NCI-H187 treated with DMSO at 0.1 percent for 48 hours (cell line): ENCODE data around the gene DNAJC4.

Experiments used
- DNase-seq: peaks from one replicate; lab custom pipeline; 2025; lab: John Stamatoyannopoulos, UW

Gene DNAJC4

GRCh38 chr11:64208086-64208795, 22.1 kb upstream of the DNAJC4 start:
- no peak for DNase-seq

- no peak for DNase-seq
Observed at GRCh38 chr11:64208796-64209562, 21.4 kb upstream of the DNAJC4 start.

GRCh38 chr11:64209563-64209843, 20.8 kb upstream of the DNAJC4 start:
- no peak for DNase-seq

GRCh38 chr11:64210301-64211020, 19.9 kb upstream of the DNAJC4 start:
- no peak for DNase-seq

DNA sequence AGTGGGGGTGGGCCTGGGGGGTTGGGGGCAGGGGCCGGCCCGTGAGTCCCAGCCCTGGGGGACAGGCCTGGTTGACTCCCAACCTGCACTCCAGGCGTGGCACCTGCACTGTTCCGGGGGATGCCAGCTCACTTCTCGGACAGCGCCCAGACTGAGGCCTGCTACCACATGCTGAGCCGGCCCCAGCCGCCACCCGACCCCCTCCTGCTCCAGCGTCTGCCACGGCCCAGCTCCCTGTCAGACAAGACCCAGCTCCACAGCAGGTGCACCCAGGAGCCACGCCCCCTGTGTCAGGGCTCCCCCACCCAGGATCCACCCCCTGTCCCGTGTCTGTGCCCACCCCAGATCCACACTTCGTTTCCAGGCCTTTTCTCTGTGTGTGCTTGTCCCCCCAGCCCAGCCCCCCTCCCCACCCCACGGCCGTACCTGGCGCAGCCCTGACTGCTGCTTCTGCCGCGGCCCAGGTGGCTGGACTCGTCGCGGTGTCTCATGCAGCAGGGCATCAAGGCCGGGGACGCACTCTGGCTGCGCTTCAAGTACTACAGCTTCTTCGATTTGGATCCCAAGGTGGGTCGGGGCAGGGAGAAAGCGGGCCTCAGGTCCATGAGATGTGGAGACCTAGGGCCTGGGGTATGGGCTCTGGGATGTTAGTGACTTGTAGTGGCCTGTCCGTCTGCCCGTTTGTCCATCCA, 19.0 kb upstream of the DNAJC4 start:
- DNase-seq, result no peak

DNA sequence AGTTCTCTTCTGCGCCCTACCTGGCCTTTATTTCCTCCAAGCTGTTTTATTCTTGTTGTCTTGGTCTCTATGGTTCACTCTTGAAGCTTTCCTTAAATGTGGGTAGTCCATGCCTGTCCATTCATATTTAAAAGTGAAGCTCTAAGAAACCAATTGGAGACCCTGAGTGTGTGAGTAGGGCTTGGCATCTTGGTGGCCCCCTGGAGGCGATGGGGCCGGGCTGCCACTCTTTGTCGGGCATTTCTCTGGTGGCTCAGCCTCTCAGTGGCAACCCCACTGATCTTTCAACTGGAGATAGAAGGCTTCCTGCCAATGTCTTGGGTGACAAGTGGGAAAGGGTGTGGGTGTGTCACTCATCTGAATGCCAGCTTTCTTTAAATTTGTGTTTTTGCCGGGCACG, 13.5 kb upstream of the DNAJC4 start:
- no peak for DNase-seq

- DNase-seq, result no peak
Observed at GRCh38 chr11:64218628-64219353, 11.6 kb upstream of the DNAJC4 start.

- DNase-seq, result no peak
Observed at GRCh38 chr11:64219354-64219684, 11.0 kb upstream of the DNAJC4 start.

GRCh38 chr11:64219755-64220154, 10.6 kb upstream of the DNAJC4 start:
- no peak for DNase-seq

DNA sequence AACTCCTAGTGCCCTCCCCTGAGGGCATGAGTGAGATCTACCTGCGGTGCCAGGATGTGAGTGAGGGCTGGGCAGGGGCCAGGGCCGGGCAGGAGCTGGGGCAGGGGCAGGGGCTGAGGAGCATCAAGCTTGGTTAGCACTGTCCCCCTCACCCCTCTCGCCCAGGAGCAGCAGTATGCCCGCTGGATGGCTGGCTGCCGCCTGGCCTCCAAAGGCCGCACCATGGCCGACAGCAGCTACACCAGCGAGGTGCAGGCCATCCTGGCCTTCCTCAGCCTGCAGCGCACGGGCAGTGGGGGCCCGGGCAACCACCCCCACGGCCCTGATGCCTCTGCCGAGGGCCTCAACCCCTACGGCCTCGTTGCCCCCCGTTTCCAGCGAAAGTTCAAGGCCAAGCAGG, 10.1 kb upstream of the DNAJC4 start:
- DNase-seq, result no peak

GRCh38 chr11:64220798-64221197, 9.6 kb upstream of the DNAJC4 start:
- no peak for DNase-seq

- DNase-seq, result no peak
Observed at GRCh38 chr11:64222651-64223000, 7.7 kb upstream of the DNAJC4 start.

GRCh38 chr11:64223001-64223651, 7.2 kb upstream of the DNAJC4 start:
- no peak for DNase-seq

GRCh38 chr11:64224151-64224890, 6.0 kb upstream of the DNAJC4 start:
- no peak for DNase-seq

DNA sequence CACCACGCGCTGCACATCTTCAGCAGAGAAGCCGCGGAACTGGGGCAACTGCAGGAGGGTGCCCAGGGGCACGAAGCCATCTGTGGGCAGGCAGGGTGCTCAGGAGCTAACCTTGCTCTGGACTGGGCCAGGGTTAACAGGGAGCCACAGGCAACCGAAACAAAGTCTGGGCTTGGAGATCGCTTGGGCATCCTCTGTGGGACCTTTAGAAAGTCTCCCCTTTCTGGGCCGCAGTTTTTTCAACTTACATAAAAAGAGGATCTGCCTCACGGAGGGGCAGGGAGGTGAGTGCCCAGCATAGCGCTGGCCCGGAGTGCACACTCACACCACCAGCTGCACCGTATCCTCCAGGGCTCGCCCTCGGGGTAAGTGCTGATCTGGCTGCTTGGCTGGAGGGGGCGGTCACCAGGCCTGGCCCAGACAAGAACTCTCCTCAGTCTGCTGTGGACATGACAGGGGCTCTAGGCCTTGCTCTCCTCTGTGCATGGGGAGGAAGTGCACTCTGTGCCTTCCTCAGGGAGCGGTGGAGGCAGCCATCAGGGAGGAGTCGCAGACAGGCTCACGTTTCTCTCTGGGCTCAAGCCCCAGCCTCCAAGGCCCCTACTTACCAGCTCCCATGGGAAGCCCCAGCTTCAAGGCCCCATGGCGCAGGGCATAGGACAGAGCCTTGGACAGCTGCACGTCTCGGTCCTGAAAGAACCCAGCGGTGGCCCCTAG, 5.3 kb upstream of the DNAJC4 start:
- no peak for DNase-seq

DNA sequence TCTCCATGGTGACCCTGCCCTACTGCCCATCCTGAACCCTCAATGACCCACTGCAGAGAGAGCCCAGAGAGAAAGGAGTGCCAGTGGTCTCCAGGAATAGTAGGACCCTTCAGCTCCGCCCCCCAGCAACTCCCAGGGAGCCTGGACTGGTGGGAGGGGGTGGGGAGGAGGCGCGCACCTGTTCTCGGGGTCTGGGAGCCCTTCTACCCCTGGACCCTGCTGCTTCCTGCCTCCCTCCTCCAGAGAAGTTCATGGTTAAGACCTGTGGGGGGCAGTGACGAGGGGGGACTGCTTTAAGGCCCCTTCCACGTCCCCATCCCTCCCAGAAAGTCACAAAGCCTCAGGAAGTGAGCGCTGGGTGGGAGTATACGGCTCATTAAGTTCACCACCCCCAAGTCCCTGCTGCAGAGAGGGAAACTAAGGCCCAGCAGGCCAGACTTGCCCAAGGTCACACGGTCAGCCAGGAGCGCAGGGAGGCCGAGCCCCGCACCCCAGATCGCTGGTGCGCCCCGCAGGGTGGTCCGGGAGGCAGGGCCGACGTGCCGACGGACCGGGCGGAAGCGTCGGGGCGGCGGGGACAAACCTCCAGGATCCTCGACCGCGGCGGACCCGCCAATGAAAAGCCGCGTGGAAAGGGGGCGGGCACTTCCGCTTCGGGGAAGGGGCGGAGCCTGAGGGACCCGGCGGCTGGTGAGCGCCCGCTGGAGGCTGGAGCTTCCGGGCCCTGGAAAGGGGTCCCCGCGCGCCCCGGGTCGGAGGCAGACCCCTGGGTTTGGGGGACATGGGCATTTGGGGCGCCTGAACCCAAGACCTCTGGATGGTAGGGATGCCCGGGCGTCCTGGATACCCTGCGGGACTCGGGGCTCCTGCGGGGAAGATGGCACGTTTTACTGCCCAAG, 4.5 kb upstream of the DNAJC4 start, which contains the start of the genes NUDT22 and TRPT1:
NUDT22 (plus strand) TSS at position 667 of the 899 bp plus-strand sequence. CDS start 379 bp downstream, outside the sequence.
TRPT1 (minus strand) TSS at position 579 of the 899 bp plus-strand sequence; CDS start at position 253, 326 bp downstream.
- peak; percentile 28 for DNase-seq

DNA sequence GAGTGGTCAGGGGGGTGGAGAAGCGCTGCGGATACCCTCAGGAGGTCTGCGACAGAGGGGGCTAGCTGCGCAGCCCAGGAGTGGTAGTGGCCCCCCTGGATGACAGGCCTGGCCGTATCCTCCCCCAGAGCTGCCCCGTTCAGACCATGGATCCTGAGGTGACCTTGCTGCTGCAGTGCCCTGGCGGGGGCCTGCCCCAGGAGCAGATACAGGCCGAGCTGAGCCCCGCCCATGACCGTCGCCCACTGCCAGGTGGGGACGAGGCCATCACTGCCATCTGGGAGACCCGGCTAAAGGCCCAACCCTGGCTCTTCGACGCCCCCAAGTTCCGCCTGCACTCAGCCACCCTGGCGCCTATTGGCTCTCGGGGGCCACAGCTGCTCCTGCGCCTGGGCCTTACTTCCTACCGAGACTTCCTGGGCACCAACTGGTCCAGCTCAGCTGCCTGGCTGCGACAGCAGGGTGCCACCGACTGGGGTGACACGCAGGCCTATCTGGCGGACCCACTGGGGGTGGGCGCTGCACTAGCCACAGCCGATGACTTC, 3.8 kb upstream of the DNAJC4 start:
- DNase-seq, result no peak

DNA sequence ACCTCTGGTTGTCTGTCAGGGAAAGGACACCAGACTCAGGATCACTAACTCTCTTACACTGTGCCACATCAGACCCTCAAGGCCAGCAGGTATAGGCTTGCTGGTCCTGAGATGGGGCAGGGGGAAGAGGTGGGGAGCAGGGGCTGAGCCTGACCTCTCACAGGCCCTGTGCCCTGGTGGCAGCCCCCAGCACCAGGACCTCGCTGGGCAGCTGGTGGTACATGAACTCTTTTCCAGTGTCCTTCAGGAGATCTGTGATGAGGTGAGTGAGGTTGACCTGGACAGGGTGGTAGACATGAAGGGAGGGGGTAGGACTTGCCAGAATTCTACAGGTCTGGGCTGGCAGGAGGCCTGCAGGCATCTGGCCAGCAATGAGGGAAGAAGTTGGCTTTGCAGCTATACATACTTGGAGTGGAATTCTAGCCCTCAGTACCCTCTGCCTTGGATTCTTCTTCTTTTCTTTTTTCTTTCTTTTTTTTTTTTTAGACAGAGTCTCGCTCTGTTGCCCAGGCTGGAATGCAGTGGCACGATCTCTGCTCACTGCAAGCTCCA, 2.9 kb upstream of the DNAJC4 start:
- DNase-seq, result no peak
